ENCODE measurements around the gene TBC1D9B. TPM values are rescaled to one million over a fixed set of nuclear protein-coding genes. Genes with fewer than 3 reads are reported as not detected.
A peak's percentile ranks its signal among the peaks of the same experiment; 100 is the strongest.

The TBC1D9B gene
- total RNA-seq, 1 donor from 2014 or later: 92.4 TPM

DNA sequence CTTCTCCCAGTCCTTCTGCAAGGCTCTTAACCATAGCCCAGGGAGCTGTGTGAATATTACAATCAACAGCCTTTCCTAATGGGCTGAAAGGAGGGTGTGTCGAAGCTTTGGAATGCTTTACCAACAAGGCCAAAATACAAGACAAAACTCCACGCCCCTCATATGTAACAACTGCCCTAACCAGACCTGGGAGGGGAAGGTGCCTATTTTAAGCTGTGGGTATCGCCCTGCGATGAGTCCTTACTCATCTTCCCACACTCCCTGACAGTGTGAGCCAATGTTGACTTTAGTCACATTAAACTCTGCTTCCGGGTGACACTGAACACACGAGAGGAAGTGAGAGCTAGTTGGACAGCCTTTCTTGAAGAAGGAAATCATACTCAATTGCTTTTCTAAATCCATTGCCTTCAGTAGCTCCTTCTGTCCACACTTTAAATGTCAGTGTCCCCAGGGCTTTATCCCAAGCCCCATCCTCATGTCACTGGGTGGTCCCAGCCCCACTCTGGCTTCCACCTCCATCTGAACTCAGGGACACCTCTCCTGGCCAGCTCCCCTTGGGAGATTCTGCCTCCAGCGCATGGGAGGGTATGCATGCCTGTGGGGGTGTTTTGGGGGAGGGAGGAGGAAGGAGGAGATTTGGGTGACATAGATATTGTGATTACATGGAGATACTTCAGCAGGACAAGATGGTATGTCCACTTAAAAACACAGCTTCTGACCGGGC is 6.5 kb upstream of the TBC1D9B start:
- intact Hi-C loops (cut with DNase I): no loop called here
- H3K4me1 ChIP-seq: peaks cover 9% of the 10 kb centered on the region
- no peak overlapping the region for H3K27ac ChIP-seq
- H3K4me3 ChIP-seq: no peak overlapping the region
- TF ChIP-seq CTCF (IDR thresholded peaks at IDR 0.05): no peak
- ATAC-seq: peak; percentile 92
- H3K36me3 ChIP-seq: no peaks in the 10 kb centered on the region
- H3K27me3 ChIP-seq: no peaks in the 10 kb centered on the region
- DNase-seq: no peak
- no peaks in the 10 kb centered on the region for H3K9me3 ChIP-seq

- intact Hi-C loops (cut with DNase I): no loop called here
- no peak for ATAC-seq
- Histone ChIP-seq H3K4me3 (no peak overlapping the region), H3K4me1 (peaks cover 12% of the 10 kb centered on the region), H3K27ac (no peak overlapping the region), H3K36me3 (no peaks in the 10 kb centered on the region), H3K9me3 (no peaks in the 10 kb centered on the region), H3K27me3 (no peaks in the 10 kb centered on the region)
- no peak for TF ChIP-seq CTCF (IDR thresholded peaks at IDR 0.05)
- DNase-seq: no peak
Measured at GRCh38 chr5:179913461-179913860, 5.8 kb upstream of the TBC1D9B start.

GRCh38 chr5:179912951-179913350 is 5.3 kb upstream of the TBC1D9B start:
- Histone ChIP-seq H3K36me3 (no peaks in the 10 kb centered on the region), H3K27me3 (no peaks in the 10 kb centered on the region), H3K4me3 (no peak overlapping the region), H3K4me1 (peaks cover 17% of the 10 kb centered on the region), H3K9me3 (no peaks in the 10 kb centered on the region), H3K27ac (no peak overlapping the region)
- intact Hi-C loops (cut with DNase I): no loop called here
- ATAC-seq (no peak), DNase-seq (no peak)
- no peak for TF ChIP-seq CTCF (IDR thresholded peaks at IDR 0.05)

DNA sequence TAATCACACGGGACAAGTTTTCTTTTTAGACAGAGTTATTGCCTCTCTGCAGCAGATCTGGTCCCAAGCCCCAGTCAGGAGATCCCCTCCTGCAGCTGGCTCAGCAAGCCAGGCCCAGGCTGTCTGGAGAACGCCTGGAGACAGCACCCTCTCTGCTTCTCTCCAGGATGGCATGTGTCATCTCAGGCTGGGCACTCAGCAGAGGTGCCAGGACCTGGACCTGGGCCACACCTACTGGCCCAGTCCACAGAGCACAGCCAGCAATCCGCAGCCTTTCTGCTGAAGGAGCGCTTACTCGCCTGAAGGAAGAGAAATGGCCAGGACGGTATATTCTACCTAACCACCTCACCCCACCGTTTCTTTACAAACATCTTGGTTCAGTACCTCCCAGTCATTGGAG is 4.7 kb upstream of the TBC1D9B start:
- TF ChIP-seq CTCF (IDR thresholded peaks at IDR 0.05): no peak
- Histone ChIP-seq H3K36me3 (no peaks in the 10 kb centered on the region), H3K27ac (no peak overlapping the region), H3K9me3 (no peaks in the 10 kb centered on the region), H3K4me1 (peaks cover 17% of the 10 kb centered on the region), H3K27me3 (no peaks in the 10 kb centered on the region), H3K4me3 (no peak overlapping the region)
- DNase-seq (no peak), ATAC-seq (no peak)
- intact Hi-C loops (cut with DNase I): no loop called here

DNA sequence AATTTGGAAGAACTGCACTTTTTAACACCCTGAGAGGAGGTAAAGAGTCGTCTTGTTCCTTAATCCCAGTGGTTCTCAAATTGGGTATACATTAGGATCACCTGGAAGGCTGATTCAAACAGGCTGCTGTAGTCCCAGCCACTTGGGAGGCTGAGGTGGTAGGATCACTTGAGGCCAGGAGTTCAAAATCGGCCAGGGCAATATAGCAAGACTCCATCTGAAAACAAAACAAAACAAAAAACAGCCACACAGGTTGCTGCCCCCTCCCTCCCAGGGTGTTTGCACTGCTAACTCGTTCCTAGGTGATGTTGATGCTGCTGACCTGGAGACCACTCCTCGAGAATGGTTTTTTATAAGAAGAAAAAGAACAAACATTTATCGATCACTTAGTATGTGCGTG is 1.5 kb upstream of the TBC1D9B start:
- no peak for TF ChIP-seq CTCF (IDR thresholded peaks at IDR 0.05)
- ATAC-seq (no peak), DNase-seq (no peak)
- Histone ChIP-seq H3K36me3 (peaks cover 4% of the 10 kb centered on the region), H3K27ac (no peak overlapping the region), H3K4me1 (peaks cover 25% of the 10 kb centered on the region), H3K4me3 (no peak overlapping the region), H3K27me3 (no peaks in the 10 kb centered on the region), H3K9me3 (no peaks in the 10 kb centered on the region)
- intact Hi-C loops (cut with DNase I): no loop called here

DNA sequence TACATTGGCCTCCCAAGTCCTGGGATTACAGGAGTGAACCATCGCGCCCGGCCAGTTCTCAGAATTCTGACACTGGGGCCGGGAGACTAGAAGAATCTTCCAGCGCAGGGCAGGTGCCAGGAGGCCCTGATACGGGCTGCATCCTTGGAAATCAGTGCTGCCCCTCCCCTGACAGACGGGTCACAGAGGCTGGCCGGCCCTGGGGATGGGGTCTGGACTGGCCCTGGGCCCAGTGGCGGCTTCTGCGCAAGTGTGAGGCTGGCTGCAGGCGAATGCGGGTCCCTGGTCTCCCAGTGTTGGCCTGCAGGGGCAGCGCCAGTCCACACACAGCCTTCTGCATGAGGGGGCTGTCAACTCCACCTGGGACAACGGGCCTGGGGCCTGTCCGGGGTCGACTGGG is 831 bp upstream of the TBC1D9B start:
- H3K27me3 ChIP-seq: no peaks in the 10 kb centered on the region
- H3K4me1 ChIP-seq: peaks cover 18% of the 10 kb centered on the region
- intact Hi-C loops (cut with DNase I): no loop called here
- H3K4me3 ChIP-seq: peak overlapping the region; percentile 57
- ATAC-seq (no peak), DNase-seq (no peak)
- TF ChIP-seq CTCF (IDR thresholded peaks at IDR 0.05): peak; percentile 8
- peak overlapping the region; percentile 76 for H3K27ac ChIP-seq
- H3K9me3 ChIP-seq: no peaks in the 10 kb centered on the region
- H3K36me3 ChIP-seq: peaks cover 10% of the 10 kb centered on the region

All from upper lobe of right lung (tissue), 1 donor.